Skeletal muscle satellite cell (primary cell): ENCODE results near the gene ACKR4.
"Not testable (repeated sequence)": the region's sequence is repeated elsewhere in the genome, so short reads cannot be mapped to it uniquely, and the experiment has no call there.

Experiments used
- H3K27me3 ChIP-seq: 2 replicates; pipeline ENCODE4 v1.7.0; 2013; ENCODE audit warnings: low read length; ENCODE audit not compliant: control insufficient read depth, insufficient read depth
- H3K36me3 ChIP-seq: 2 replicates; pipeline ENCODE4 v1.7.0; 2013; ENCODE audit warnings: mild to moderate bottlenecking, control low read depth, low read length; ENCODE audit not compliant: insufficient read depth
- H3K4me1 ChIP-seq: 2 replicates; pipeline ENCODE4 v1.7.0; 2013; ENCODE audit warnings: low read length; ENCODE audit not compliant: control insufficient read depth, insufficient read depth
- H3K4me2 ChIP-seq: 2 replicates; pipeline ENCODE4 v1.7.0; 2013; ENCODE audit warnings: mild to moderate bottlenecking, low read length
- H3K4me3 ChIP-seq: 2 replicates; pipeline ENCODE4 v1.7.0; 2013; ENCODE audit warnings: low read length
- H3K9ac ChIP-seq: 2 replicates; pipeline ENCODE4 v1.7.0; 2013; ENCODE audit warnings: mild to moderate bottlenecking, low read depth, low read length, moderate library complexity
- H3K9me3 ChIP-seq: replicated peaks from 2 replicates; pipeline ENCODE4 v1.7.0; 2013; ENCODE audit warnings: mild to moderate bottlenecking, control low read depth, low read length

ACKR4 gene

DNA sequence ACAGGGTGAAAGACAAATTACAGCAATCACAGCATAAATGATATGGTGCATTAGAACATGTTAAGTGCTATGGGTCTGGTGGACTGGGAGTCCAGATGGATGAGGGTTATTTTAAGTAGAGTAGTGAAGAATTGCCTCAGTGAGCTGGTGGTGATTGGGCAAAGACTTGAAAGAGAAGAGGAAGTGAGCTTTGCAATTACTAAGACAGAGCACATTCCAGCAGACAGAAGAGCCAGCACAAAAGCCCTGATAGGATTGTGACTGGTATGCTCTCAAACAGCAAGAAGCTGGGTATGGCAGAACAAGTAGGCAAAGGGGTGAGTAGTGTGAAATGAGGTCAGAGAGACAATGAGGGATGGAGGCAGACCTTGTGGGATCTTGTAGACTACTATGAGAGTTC is 2.1 kb upstream of the ACKR4 start:
- no peaks in the 10 kb centered on the region for H3K9me3 ChIP-seq
- peaks cover under 1% of the 10 kb centered on the region for H3K36me3 ChIP-seq
- H3K4me1 ChIP-seq = peaks cover 27% of the 10 kb centered on the region
- H3K4me3 ChIP-seq = no peak overlapping the region
- no peaks in the 10 kb centered on the region for H3K27me3 ChIP-seq
- H3K9ac ChIP-seq = no peak overlapping the region
- no peak overlapping the region for H3K4me2 ChIP-seq

DNA sequence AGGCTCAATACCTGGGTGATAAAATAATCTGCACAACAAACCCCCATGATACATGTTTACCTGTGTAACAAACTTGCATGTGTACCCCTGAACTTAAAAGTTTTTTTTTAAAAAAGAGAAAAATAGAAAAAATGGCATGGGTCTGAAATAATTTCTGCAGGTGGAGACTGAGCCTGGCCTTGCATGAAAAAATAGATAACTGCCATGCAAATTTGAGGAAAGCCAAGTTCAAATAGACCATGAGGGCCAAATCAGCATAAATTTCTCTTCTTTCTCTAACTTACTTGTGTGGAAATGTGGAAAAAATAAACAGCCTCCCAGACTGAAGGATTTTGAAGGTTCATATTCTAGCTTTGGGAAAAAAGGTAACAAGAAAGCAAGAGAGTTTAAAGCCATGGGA is 744 bp upstream of the ACKR4 start:
- H3K4me1 ChIP-seq = peaks cover 27% of the 10 kb centered on the region
- no peak overlapping the region for H3K4me3 ChIP-seq
- H3K4me2 ChIP-seq = no peak overlapping the region
- peaks cover 2% of the 10 kb centered on the region for H3K36me3 ChIP-seq
- H3K9me3 ChIP-seq = no peaks in the 10 kb centered on the region
- H3K9ac ChIP-seq = no peak overlapping the region
- no peaks in the 10 kb centered on the region for H3K27me3 ChIP-seq

DNA sequence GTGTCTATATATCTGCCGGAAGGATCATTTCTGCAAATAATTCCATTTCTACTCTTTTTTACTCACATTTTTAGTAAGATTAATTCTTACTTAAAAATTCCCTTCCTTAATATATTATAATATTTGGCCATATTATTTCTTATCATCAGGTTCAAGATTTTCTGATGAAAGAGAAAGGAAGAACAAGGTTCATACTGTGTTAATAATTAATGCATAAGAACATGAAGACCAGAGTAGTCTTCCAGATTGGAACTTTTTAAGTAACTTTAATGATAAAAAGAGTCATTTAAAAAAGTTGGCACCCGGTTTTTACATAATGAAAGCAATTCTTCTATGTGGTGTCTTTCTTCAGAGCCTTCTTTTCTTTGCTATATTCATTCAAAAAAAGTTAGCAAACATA is 590 bp downstream of the ACKR4 start:
- H3K9ac ChIP-seq = no peak overlapping the region
- no peak overlapping the region for H3K4me3 ChIP-seq
- H3K27me3 ChIP-seq = no peaks in the 10 kb centered on the region
- H3K4me1 ChIP-seq = peaks cover 26% of the 10 kb centered on the region
- H3K9me3 ChIP-seq = no peaks in the 10 kb centered on the region
- H3K4me2 ChIP-seq = no peak overlapping the region
- H3K36me3 ChIP-seq = peaks cover 2% of the 10 kb centered on the region

DNA sequence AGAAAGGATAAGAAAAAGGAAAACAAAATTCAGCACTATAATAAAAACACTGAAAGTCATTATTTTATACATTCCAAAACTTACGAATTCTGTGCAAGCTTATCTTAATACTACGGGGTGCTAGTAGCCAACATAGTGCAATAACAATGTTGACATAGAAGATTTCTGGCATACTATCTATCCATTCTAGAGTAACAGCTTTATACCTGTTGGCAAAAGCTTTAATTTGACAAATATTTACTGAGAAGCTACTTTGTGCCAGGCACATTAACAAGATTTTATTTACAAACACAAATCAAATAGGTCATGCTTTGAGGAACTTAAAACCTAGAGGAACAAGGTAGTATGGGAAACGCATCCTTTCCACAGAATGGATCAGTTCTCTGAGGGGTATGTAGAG is 1.1 kb downstream of the ACKR4 start:
- Histone ChIP-seq H3K36me3 (peaks cover 2% of the 10 kb centered on the region), H3K9me3 (no peaks in the 10 kb centered on the region), H3K4me2 (no peak overlapping the region), H3K4me1 (peaks cover 21% of the 10 kb centered on the region), H3K27me3 (no peaks in the 10 kb centered on the region), H3K4me3 (no peak overlapping the region), H3K9ac (no peak overlapping the region)

DNA sequence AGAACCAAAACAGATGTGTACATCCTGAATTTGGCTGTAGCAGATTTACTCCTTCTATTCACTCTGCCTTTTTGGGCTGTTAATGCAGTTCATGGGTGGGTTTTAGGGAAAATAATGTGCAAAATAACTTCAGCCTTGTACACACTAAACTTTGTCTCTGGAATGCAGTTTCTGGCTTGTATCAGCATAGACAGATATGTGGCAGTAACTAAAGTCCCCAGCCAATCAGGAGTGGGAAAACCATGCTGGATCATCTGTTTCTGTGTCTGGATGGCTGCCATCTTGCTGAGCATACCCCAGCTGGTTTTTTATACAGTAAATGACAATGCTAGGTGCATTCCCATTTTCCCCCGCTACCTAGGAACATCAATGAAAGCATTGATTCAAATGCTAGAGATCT is 3.5 kb downstream of the ACKR4 start:
- not testable (repeated sequence) for H3K9ac ChIP-seq, H3K4me2 ChIP-seq, H3K4me1 ChIP-seq, H3K27me3 ChIP-seq, H3K4me3 ChIP-seq, H3K36me3 ChIP-seq, H3K9me3 ChIP-seq

DNA sequence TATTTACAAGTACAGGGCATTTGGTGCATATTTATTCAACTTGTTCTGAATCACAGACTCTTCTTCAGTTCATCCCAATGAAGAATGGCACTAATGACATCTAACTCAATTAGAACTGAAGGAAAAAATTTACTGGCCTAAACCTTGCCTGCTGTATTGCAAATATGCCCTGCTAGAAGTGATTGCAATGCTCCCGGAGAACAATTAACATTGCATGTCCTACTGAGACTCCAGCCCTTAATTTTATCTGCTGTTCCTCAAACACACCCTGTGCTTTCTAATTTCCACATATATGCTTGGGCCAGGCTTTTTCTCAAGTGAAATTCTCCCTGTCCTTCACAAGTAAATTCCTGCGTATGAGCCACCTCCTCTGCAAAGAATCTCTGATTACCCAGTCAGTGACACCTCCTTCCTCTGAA is 8.3 kb downstream of the ACKR4 start:
- H3K4me2 ChIP-seq = no peak overlapping the region
- no peaks in the 10 kb centered on the region for H3K9me3 ChIP-seq
- H3K36me3 ChIP-seq = no peaks in the 10 kb centered on the region
- H3K4me3 ChIP-seq = no peak overlapping the region
- peaks cover 10% of the 10 kb centered on the region for H3K4me1 ChIP-seq
- no peak overlapping the region for H3K9ac ChIP-seq
- H3K27me3 ChIP-seq = no peaks in the 10 kb centered on the region

DNA sequence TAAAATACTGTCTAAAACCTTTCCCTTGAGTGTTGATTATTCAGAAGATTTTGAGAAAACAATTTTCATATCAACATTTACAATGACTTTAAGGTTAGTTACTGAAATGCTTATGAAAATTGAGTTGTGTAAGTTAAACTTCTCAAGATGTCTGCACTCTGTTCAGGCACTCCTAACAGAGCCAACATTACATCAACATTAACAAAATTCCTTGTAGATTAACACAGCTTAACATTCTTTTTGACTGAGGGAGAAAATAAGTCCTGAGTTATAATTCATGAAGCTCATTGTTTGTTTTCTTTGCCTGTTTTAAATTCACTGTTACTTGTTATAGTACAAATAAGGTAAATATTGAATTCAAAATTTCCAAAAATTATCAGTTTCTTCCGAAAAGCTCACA is 9.0 kb downstream of the ACKR4 start:
- H3K9ac ChIP-seq = no peak overlapping the region
- no peak overlapping the region for H3K4me2 ChIP-seq
- H3K36me3 ChIP-seq = no peaks in the 10 kb centered on the region
- H3K4me3 ChIP-seq = no peak overlapping the region
- H3K27me3 ChIP-seq = no peaks in the 10 kb centered on the region
- no peaks in the 10 kb centered on the region for H3K9me3 ChIP-seq
- H3K4me1 ChIP-seq = peaks cover 10% of the 10 kb centered on the region

DNA sequence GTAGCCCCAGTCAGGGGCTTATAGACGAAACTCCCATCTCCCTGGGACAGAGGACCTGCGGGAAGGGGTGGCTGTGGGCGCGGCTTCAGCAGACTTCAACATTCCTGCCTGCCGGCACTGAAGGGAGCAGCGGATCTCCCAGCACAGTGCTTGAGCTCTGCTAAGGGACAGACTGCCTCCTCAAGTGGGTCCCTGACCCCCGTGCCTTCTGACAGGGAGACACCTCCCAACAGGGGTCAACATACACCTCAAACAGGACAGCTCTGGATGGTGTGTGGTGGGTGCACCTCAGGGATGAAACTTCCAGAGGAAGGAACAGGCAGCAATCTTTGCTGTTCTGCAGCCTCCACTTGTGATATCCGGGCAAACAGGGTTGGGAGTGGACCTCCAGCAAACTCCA is 9.6 kb downstream of the ACKR4 start:
- not testable (repeated sequence) for H3K9me3 ChIP-seq, H3K9ac ChIP-seq, H3K4me2 ChIP-seq, H3K4me3 ChIP-seq, H3K36me3 ChIP-seq, H3K27me3 ChIP-seq
- peaks cover 10% of the 10 kb centered on the region for H3K4me1 ChIP-seq

DNA sequence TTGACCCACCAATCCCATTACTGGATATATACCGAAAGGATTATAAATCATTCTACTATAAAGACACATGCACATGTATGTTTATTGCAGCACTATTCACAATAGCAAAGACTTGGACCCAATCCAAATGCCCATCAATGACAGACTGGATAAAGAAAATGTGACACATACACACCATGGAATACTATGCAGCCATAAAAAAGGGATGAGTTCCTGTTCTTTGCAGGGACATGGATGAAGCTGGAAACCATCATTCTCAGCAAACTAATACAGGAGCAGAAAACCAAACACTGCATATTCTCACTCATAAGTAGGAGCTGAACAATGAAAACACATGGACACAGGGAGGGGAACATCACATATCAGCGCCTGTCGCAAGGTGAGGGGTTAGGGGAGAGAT is 18.2 kb downstream of the ACKR4 start:
- H3K36me3 ChIP-seq, H3K9me3 ChIP-seq, H3K4me2 ChIP-seq, H3K4me3 ChIP-seq, H3K4me1 ChIP-seq, H3K27me3 ChIP-seq, H3K9ac ChIP-seq: not testable (repeated sequence)

DNA sequence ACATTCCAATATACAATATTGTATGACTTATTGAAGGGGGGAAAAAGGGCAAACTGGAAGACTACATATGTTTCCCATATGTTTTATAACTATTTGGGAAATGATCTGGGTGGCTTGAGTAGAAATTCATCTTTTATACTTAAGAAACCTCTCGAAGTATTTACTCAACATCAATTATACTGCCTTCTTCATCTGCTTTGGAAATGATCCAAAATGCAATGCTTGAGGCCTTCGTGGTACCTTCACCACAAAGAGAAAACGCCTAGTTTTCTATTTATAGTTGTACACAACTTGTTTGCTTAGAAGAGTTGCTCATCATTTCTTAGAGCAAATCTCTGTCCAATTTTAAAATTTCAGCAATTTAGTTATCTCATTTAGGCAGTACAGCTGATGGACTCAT is 18.8 kb downstream of the ACKR4 start:
- Histone ChIP-seq H3K4me3 (no peak overlapping the region), H3K36me3 (peaks cover 3% of the 10 kb centered on the region), H3K4me2 (no peak overlapping the region), H3K9ac (no peak overlapping the region), H3K4me1 (peaks cover 5% of the 10 kb centered on the region), H3K9me3 (no peaks in the 10 kb centered on the region), H3K27me3 (no peaks in the 10 kb centered on the region)

DNA sequence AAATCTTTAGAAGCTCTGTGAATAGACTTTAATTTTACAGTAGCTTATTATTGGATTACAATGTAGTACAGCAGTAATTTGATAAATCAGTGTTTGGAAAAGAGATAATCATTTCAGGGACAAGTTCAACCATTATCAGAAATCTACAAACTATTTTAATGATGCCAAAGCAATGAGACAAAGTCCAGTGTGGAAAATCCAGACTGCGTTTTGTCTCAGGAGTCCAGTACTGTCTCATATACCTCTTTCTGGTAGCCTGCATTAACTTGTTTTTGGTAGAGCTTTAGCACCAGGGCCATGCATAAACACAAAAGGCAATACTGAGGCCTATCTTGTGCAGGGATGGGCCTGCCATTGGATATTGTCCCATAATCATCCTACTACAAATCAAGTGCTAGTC is 19.7 kb downstream of the ACKR4 start:
- H3K36me3 ChIP-seq = peaks cover 3% of the 10 kb centered on the region
- H3K9me3 ChIP-seq = no peaks in the 10 kb centered on the region
- H3K4me3 ChIP-seq = no peak overlapping the region
- no peak overlapping the region for H3K9ac ChIP-seq
- peaks cover 5% of the 10 kb centered on the region for H3K4me1 ChIP-seq
- no peak overlapping the region for H3K4me2 ChIP-seq
- no peaks in the 10 kb centered on the region for H3K27me3 ChIP-seq

DNA sequence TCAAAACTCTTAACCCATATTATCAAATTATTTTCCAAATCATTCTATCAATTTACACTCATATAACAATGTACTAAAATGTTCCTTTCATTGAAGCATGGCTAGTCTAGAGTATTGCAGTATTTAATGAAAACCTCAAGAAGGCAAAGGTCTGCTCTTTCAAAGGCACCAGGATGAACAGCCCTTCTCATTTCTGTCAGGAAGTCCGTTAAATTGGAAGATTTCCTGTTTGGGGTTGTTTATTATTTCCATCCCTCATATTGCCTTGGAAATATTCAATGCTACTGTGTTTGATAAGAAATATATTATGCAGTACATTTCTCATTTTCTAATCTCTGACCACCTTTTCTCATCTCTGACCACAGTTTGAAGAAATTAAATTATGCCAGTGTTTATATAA is 25.1 kb downstream of the ACKR4 start:
- Histone ChIP-seq H3K4me1 (peaks cover 5% of the 10 kb centered on the region), H3K27me3 (no peaks in the 10 kb centered on the region), H3K4me2 (no peak overlapping the region), H3K9ac (no peak overlapping the region), H3K9me3 (no peaks in the 10 kb centered on the region), H3K4me3 (no peak overlapping the region), H3K36me3 (peaks cover 3% of the 10 kb centered on the region)

DNA sequence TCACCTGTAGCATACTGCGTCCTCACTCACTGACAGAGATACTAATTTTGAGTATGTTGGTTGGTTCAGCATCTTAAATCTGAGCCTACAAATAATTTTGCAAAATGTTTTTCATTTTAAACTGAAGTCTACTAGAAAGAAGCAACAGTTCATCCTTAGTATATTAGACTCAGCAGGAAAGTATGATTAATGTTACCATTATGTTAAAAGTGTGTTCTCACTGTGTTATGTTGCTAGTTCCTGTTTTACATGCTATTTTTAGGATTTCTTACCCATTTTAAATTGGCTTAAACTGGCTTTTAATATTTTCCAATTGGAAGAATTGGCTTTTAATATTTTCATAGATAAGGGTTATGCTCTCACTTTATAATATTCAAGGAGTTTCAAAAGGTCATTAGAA is 25.7 kb downstream of the ACKR4 start:
- peaks cover 5% of the 10 kb centered on the region for H3K4me1 ChIP-seq
- no peaks in the 10 kb centered on the region for H3K9me3 ChIP-seq
- no peaks in the 10 kb centered on the region for H3K27me3 ChIP-seq
- no peak overlapping the region for H3K9ac ChIP-seq
- H3K4me3 ChIP-seq = no peak overlapping the region
- H3K36me3 ChIP-seq = peaks cover 3% of the 10 kb centered on the region
- H3K4me2 ChIP-seq = no peak overlapping the region
